ENCODE measurements around the gene IFNAR2.

GRCh38 chr21:33199100-33199464 is 30.7 kb upstream of the IFNAR2 start:
- TF ChIP-seq CTCF (IDR thresholded peaks at IDR 0.05): no peak
- no peak for TF ChIP-seq POLR2AphosphoS5 (IDR thresholded peaks at IDR 0.05)
- no peak for TF ChIP-seq EP300 (IDR thresholded peaks at IDR 0.05)

Measured in suprapubic skin (tissue), 4 donors.